Activated naive CD4-positive, alpha-beta T cell treated with Interleukin-2 at 50 U/mL for 16 hours (primary cell): ENCODE results near the gene AFMID.
"Not testable (repeated sequence)": the region's sequence is repeated elsewhere in the genome, so short reads cannot be mapped to it uniquely, and the experiment has no call there.

ENCODE experiments used
- DNase-seq: peaks from one replicate; pipeline ENCODE4 v3.0.0-alpha.2; 2020

The AFMID gene

DNA sequence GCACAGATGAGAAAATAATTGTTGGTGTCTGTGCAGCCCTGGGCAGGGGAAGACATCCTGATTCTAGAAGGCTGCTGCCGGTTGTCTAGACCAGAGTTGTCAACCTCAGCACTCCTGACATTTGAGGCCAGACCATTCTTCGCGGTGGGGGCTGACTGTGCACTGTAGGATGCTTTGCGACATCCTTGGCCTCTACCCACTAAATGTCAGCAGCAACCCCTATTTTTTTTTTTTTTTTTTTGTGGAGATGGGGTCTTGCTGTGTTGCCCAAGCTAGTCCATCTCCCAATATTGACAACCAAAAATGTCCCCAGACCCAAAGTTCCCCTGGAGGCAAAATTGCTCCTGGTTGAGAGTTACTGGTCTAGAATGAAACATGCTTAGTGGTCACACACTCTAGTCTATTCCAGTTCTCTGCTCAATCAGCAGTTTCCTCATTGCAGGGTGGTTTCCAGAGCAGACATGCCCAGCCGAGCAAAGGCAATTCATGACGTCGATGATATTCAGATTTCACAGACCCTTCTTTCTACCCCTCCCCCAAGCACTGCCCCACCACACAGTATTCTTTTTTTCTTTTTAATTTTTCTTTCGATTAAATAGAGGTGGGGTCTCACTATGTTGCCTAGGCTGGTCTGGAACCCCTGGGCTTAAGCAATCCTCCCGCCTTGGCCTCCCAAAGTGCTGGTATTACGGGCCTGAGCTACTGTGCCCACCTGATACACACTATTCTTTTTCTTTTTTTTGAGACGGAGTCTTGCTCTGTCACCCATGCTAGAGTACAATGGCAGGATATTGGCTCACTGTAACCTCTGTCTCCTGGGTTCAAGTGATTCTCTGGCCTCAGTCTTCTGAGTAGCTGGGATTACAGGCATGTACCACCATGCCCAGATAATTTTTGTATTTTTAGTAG, 32.0 kb upstream of the AFMID start:
- no peak for DNase-seq

- DNase-seq, result peak; percentile 44
These were observed 27.5 kb upstream of the AFMID start for GRCh38 chr17:78159575-78160158.

- no peak for DNase-seq
These were observed 23.0 kb upstream of the AFMID start for GRCh38 chr17:78163881-78164747.

- DNase-seq, result no peak
These were observed 22.2 kb upstream of the AFMID start for GRCh38 chr17:78164748-78165607.

DNA sequence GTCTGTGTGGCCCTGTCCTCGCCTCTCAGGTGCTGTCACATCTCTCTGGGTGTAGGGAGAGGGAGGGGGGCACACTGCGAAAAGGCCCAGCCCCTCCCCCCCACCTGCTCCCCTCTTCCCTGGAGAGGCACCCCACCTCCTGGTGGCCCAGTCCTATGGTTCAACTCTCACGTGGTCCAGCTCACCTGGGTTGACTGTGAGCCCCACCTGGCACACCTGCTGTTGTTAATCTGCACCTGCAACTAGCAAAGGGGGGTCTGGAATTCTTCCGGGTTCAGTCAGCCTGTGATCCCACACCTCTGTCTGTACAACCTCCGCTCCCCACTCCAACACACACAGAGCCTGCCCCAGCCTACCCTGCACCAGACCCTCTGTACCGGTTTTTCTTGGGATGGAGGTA, 20.7 kb upstream of the AFMID start:
- DNase-seq, result no peak

DNA sequence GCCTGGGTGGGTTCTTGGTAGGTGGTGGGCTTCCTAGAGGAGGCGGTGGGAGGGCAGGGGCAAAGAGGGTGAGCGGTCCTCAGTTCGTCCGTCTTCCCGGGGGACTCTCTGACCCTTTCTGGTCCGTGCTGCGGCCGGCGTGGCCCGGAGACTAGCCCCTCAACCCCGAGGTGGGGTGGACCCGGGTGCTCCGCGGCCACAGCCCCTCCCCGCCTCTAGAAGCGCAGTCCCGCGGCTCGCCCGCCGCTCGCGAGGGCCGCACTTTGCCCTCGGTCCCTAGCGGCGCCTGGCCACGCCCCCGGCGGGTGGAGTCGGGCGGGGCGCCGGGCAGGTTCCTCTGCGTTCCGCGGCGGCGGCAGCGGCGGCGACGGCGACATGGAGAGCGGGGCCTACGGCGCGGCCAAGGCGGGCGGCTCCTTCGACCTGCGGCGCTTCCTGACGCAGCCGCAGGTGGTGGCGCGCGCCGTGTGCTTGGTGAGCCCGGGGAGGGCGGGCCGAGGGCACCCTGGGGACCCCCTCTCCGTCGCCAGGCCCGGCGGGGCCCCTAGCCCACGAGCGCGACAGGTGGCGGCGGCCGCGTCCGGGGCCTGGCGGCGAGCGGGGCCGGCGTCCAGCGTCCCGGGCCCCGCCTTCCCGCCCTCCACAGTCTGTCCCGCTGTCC, 18.8 kb upstream of the AFMID start, which contains the start of gene SYNGR2:
Gene SYNGR2, plus strand, starts transcription at position 340 of the 661 bp plus-strand sequence. Its CDS starts 36 bp downstream, at position 376.
- peak; percentile 87 for DNase-seq

DNA sequence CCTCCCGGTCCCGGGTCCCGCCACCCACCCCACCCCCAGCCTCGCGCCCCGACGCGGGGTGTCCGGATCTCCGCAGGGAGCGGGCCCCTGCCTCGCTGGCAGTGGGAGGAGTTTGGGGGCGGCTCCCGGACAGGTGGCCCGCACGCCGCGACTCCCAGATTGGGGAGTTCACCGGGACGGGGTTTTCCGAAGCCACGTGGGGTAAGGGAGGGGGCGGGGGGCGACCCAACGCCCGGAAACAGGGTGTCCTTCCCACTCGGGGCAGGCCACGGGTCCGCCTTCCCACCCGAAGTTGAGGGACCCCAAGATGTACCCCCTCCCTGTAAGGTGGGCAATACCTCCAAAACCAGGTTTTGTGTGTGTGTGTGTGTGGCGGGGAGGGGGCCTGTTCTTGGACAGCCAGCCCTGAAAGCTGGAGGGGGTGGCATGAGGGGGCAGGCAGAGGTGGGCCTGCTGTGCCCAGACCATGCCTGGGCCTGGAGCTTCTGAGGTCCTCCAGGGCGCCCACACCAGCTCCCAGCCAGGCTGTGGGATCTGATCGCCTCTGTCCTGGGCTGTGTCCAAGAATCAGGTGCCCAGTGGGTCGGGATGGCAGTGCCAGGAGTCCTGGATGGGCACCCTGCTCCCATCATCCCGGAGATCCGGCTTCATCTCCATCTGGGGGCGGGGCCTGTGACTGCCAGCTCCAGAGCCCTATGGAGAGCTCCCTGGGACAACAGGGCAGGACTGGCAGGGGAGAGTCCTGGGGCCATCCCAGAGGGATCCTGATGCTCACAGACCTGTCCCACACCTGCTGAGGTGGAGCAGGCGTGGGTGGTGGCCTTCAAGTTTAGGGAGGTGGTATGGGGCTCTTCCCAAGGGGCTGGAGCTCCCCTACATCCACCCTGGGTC, 18.0 kb upstream of the AFMID start:
- peak; percentile 64 for DNase-seq

- no peak for DNase-seq
These were observed 16.2 kb upstream of the AFMID start for GRCh38 chr17:78170692-78171590.

DNA sequence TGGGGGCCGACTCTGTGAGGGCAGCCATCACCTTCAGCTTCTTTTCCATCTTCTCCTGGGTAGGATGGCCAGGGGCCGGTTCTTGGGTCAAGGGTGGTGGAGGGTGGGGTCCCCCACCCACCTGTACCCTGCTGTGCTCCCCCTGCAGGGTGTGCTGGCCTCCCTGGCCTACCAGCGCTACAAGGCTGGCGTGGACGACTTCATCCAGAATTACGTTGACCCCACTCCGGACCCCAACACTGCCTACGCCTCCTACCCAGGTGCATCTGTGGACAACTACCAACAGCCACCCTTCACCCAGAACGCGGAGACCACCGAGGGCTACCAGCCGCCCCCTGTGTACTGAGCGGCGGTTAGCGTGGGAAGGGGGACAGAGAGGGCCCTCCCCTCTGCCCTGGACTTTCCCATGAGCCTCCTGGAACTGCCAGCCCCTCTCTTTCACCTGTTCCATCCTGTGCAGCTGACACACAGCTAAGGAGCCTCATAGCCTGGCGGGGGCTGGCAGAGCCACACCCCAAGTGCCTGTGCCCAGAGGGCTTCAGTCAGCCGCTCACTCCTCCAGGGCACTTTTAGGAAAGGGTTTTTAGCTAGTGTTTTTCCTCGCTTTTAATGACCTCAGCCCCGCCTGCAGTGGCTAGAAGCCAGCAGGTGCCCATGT, 15.4 kb upstream of the AFMID start:
- not testable (repeated sequence) for DNase-seq

GRCh38 chr17:78172249-78173051, 14.7 kb upstream of the AFMID start:
- no peak for DNase-seq

GRCh38 chr17:78173097-78173715, 14.0 kb upstream of the AFMID start:
- no peak for DNase-seq

- no peak for DNase-seq
These were observed 12.8 kb upstream of the AFMID start for GRCh38 chr17:78174346-78174869.

- no peak for DNase-seq
These were observed 12.1 kb upstream of the AFMID start for GRCh38 chr17:78174870-78175642.

- no peak for DNase-seq
These were observed 11.6 kb upstream of the AFMID start for GRCh38 chr17:78175643-78175981.

DNA sequence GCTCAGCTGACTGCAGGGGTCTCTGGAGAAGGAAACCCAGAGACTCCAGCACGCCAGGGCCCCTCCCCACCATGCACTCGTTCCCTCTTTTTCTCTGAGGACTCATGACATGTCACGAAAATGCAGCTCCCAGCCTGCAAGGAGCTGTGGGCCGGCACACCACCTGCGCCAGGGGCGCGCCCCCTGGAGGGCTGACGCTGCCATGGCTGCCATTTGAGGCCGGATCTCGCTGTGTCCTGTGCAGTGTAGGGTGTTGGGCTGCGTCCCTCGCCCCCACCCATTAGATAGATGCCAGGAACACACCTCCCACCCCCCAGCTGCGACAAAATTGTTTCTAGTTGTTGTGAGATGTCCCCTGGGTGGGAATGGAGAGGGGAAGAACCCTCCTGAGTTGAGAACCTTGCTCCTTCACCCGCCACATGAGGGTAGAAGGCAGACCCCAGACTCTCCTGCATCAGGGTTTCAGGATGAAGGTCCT, 10.6 kb upstream of the AFMID start:
- DNase-seq, result peak; percentile 82

- DNase-seq, result no peak
These were observed 7.8 kb upstream of the AFMID start for GRCh38 chr17:78179372-78179771.
